Endometrial microvascular endothelial cells (primary cell): ENCODE results near the gene RPL31. TPM values are rescaled to one million over a fixed set of nuclear protein-coding genes. Genes with fewer than 3 reads are reported as not detected.

ENCODE experiments used
- in situ Hi-C: cut with HindIII; loops from 2 replicates; pipeline ENCODE4 v1.10.0; 2017; ENCODE audit warnings: low sequenced_read_pairs, low pct_unique_long_range_greater_than_20kb; ENCODE audit errors: inconsistent ontology term
- total RNA-seq: library from RNA; depleted of rRNA; stranded (reverse); fragments of >200 nt; gene quantifications from one replicate; pipeline ENCODE4 v1.2.3, GENCODE V29; 2015; ENCODE audit errors: inconsistent ontology term

The RPL31 gene
- total RNA-seq, 1 donor from 2014 or later, result 533 TPM

DNA sequence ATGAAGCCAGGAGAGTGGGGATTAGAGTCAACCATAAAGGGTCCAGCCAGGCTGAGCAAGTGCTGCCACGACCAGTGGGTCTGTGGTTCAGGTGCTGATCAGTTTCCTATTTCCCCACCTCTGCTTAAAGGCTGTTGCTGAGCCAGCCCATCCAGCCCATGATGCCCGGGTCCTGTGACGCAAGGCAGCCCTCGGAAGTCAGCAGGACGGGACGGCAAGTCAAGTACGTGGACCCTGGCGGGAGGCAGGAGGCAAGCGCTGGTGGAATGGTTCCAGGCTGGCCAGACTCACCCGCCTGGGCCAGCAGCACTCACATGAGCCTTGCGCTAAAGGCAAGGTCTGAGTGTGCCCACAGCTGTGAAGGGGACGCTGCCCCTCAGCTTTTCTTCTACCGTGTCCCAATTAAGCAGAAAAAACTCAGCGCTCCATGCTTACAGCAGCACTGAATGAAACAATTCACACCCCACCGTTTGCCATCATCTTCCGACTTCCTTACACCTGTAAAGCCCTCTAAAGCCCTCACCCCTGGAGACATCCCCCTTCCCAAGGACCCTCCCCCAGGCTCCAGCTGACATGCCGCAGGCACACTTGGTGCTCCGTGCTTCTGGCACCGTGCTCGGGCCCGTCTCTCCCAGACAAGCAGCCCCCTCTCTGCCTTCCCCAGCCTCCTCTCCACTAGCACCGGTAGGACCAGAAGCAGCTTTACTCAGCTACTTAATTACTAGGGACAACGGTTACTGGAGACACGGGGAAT, 11.3 kb upstream of the RPL31 start:
- in situ Hi-C loops, result no loop called here

DNA sequence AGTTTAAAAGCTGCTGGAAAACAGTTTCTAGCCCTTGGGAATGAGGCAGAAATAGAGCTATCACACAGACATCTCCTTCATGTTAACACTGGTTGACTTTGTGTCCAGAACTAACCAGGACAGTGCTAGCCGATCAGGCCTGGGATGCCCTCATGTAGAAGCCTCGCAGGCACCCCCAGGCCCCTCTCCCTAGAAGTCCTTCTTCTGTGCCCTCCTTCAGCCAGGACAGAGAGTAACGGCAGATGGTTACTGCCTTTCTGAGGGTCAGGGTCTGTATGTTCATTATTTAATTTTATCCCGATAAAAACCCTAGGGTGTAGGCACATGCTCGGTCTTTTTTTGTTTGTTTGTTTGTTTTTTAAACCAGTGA, 10.7 kb upstream of the RPL31 start:
- in situ Hi-C loops, result no loop called here

DNA sequence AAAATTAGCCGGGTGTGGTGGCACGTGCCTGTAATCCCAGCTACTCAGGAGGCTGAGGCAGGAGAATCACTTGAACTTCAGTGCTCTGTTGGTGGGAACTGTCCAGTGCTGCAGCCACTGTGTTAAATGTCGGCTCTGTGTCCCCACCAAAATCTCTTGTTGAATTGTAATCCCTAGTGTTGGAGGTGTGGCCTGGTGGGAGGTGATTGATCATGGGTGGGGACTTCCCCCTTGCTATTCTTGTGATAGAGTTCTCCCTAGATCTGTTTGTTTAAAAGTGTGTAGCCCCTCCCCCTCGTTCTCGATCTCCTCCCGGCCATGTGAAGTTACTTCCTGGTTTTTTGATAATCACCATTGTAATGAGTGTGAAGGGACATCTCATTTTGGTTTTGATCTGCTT, 9.8 kb upstream of the RPL31 start:
- in situ Hi-C loops, result no loop called here

- in situ Hi-C loops, result no loop called here
Observed at GRCh38 chr2:100993294-100993693, 8.8 kb upstream of the RPL31 start.

GRCh38 chr2:100995309-100996075, 6.6 kb upstream of the RPL31 start:
- in situ Hi-C loops, result no loop called here

GRCh38 chr2:100997509-100998234, 4.4 kb upstream of the RPL31 start:
- in situ Hi-C loops, result no loop called here

- in situ Hi-C loops, result no loop called here
Observed at GRCh38 chr2:100998235-100998573, 3.9 kb upstream of the RPL31 start.

DNA sequence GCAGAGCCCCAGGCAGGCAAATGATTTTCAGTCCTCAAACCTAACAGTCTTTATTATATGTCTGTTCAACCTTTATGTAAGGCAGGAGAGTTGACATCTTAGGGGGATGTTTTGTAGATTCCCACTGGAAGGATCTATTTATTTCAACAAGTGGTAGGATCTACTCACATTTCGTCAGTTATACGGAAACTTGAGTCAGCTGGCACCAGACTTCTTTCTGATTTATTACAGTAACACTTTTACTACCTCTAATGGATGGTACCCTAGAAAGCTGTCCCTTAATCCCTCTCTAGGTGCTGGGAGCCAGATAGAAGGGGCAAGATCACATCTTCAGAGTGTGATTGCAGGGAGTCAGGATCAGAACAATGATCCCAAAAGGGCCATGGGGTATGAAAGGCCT, 2.1 kb upstream of the RPL31 start:
- in situ Hi-C loops, result loop anchor here (25.0 kb wide), 1 partner anchor 212 kb away; no protein-coding TSS in a partner anchor

DNA sequence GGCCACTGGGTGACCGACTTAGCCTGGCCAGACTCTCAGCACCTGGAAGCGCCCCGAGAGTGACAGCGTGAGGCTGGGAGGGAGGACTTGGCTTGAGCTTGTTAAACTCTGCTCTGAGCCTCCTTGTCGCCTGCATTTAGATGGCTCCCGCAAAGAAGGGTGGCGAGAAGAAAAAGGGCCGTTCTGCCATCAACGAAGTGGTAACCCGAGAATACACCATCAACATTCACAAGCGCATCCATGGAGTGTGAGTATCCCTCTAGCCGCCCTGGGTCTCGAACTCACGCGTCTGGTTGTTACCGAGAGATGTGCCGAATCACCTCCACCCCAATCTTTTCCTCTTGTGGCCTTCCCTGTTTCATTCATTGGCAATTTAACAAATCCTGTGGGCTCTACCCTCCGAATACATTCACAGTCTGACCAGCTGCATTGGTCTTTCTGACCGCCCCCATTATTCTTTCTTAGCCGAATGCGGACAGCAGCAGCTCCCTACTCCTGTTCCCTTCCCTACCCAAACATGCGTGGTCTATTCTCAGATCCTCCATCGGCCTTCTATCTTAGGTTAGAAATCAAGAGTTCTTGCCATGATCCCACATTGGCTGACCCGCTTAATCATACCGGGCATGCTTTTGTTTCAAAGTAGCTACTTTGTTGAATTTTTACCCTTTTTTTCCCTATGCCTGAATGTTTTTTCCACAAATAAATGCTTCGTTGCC, 631 bp downstream of the RPL31 start:
- in situ Hi-C loops, result loop anchor here (25.0 kb wide), 1 partner anchor 210 kb away; no protein-coding TSS in a partner anchor

GRCh38 chr2:101003278-101003775, 1.2 kb downstream of the RPL31 start:
- in situ Hi-C loops, result loop anchor here (25.0 kb wide), 1 partner anchor 209 kb away; no protein-coding TSS in a partner anchor

DNA sequence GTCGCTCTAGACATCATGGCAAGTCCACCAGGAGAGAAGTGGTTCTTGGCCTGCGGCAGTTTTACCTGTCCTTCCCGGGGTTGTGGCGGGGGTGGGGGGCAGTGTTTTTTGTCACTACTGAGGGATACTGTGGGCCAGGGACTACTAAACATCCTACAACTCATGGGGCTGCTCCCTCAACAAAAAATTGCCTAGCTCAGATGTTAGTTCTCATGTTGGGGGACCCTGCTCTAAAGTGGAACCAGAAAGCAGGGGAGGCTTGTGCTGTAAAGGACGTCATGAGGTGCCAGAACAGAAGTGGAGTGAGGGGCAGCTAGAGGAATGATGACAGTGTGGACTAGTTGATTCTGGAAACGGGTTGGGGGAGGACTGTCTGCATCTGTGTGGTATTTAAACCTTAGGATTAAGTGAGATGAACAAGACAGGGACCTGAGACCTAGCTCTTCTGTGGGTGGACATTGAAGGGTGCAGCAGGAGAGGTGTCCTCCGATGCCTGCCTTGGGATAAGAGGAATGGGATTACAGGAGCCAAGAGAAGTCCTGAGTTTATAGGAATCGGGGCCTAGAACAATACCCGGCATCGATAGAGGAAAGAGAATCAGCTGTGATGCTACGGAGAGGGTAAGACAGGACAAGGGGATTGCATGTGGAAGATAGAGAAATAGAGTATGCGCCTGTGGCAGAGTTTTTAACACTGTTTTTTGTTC, 2.7 kb downstream of the RPL31 start:
- in situ Hi-C loops, result loop anchor here (25.0 kb wide), 1 partner anchor 208 kb away; no protein-coding TSS in a partner anchor

DNA sequence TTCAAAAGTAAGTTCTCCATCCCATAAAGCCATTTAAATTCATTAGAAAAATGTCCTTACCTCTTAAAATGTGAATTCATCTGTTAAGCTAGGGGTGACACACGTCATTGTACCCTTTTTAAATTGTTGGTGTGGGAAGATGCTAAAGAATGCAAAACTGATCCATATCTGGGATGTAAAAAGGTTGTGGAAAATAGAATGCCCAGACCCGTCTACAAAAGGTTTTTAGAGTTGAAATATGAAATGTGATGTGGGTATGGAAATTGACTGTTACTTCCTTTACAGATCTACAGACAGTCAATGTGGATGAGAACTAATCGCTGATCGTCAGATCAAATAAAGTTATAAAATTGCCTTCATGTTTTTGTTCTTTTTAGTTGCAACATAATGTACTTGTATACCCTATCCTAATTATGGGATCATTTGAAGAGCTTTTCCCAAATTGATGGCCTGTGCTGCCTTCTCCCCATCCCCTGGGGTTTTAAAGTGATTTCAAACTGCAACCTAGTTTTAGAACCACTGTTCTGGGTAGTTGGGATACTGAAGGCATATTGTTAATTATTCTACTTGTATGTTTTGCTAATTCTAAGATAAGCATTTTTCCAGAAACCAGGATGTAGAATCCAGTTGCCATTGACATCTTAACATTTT, 4.1 kb downstream of the RPL31 start:
- in situ Hi-C loops, result loop anchor here (25.0 kb wide), 1 partner anchor 206 kb away; no protein-coding TSS in a partner anchor

DNA sequence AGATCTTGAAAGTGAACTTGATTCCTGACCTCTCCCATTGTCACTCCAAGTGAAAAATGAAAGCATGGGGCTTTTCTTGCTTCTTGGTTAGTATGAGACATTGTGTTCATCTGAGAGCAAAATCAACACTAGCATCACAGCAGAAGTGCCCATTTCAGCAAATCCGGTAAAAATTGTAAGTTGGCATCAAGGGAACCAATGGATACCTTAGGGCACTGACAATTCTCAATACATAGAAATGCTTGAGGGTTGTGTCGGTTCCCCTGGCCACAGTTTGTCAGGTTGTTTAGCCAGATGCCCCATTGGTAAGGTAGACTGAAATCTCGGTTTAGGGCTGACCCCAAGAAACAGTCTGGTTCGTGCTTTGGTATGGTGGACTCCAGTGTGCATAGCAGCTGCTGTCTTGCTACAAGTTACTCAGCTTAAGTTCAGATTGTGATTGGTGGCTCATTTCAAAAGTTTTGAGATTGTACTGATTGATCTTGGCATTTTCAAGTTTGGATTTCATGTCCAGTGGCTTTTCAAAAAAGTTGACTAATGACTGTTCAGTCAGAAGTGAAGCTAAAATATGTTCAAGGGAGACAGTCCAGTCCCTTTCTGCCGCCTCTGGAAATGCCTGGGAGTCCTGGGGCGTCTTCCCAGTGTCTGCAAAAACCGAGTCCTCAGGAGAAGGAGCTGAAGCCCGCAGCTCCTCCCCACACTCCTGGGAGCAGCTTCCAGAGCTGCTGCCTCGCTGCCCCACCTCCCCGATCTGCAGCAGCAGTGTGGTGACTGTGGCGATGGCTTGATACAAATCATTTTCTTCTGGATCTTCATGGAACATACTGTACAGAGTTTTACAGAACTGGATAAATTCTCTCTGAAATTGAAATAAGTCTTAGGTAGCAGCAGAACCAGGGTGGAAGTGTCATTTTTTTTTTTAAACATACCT, 5.6 kb downstream of the RPL31 start:
- in situ Hi-C loops, result loop anchor here (25.0 kb wide), 1 partner anchor 205 kb away; no protein-coding TSS in a partner anchor

DNA sequence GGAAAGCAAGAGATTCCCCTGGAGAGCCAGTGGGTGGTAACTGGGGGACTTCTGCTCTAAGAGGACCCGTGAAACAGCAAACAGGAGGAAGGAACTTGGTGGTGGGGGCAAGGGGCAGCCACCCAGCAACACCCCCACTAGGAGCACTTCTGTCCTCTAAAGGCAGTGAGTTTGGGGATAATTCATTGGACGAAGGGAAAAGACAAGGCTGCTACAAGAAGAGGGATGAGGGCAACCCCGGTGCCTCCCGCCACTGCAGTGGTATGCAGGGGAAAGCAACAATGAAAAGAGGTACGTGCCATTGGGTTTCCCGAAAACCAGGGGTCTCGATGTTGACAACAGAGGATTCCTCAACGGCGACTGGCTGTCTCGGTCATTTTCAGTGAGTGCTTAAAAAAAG, 9.1 kb downstream of the RPL31 start:
- in situ Hi-C loops, result loop anchor here (25.0 kb wide), 1 partner anchor 201 kb away; no protein-coding TSS in a partner anchor

- in situ Hi-C loops, result loop anchor here (25.0 kb wide), 1 partner anchor 200 kb away; no protein-coding TSS in a partner anchor
Observed at GRCh38 chr2:101012054-101012705, 10.1 kb downstream of the RPL31 start.

DNA sequence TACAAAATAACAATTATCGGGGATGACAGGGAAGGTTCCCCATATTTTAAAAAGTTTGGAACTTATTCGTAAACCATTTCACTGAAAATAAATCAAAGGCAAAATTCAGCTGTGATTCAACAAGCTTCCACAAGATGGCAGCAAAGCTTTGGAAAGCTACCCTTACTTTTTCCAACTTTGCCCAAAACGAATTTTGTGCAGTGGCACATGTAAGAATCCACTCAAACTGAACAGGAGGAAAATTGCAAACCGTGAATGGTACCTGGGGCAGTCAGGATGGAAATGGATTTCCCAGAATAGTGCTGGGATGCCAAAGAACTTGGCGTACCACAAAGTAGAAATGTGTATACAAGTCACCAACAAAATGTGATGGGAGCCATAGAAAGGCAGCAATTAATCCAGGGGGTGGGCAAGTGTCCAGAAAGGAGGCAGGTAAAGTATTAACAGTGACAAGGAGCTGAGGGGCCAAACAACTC, 10.7 kb downstream of the RPL31 start:
- in situ Hi-C loops, result loop anchor here (25.0 kb wide), 1 partner anchor 200 kb away; no protein-coding TSS in a partner anchor
